ENCODE data around the gene TBXAS1. TPM values are rescaled to one million over a fixed set of nuclear protein-coding genes. Genes with fewer than 3 reads are reported as not detected.

Gene TBXAS1
- total RNA-seq, 2 donors from 2014 or later: 19.3 to 44.1 TPM

- TF ChIP-seq CTCF (IDR thresholded peaks at IDR 0.05): no peak
- TF ChIP-seq POLR2AphosphoS5 (IDR thresholded peaks at IDR 0.05): no peak
- no peak for TF ChIP-seq POLR2A (IDR thresholded peaks at IDR 0.05)
- intact Hi-C loops (cut with DNase I): no loop called here
- Histone ChIP-seq H3K4me3 (no peak overlapping the region), H3K27ac (no peak overlapping the region), H3K9me3 (no peaks in the 10 kb centered on the region), H3K27me3 (replicated peaks; ENCODE audit: insufficient read depth) (no peaks in the 10 kb centered on the region), H3K36me3 (no peaks in the 10 kb centered on the region), H3K4me1 (replicated peaks) (no peaks in the 10 kb centered on the region)
- DNase-seq (ENCODE audit: low spot score): no peak
- 93% methylated on average over 3 of the region's 3 CpGs for WGBS
These were observed 28.7 kb downstream of the TBXAS1 start for GRCh38 chr7:139857791-139858190.

GRCh38 chr7:139860090-139860775, 31.2 kb downstream of the TBXAS1 start:
- Histone ChIP-seq H3K36me3 (no peaks in the 10 kb centered on the region), H3K27me3 (replicated peaks; ENCODE audit: insufficient read depth) (no peaks in the 10 kb centered on the region), H3K9me3 (no peaks in the 10 kb centered on the region), H3K4me1 (replicated peaks) (no peaks in the 10 kb centered on the region), H3K27ac (no peak overlapping the region), H3K4me3 (no peak overlapping the region)
- intact Hi-C loops (cut with DNase I): no loop called here
- TF ChIP-seq CTCF (IDR thresholded peaks at IDR 0.05): no peak
- no peak for TF ChIP-seq POLR2A (IDR thresholded peaks at IDR 0.05)
- TF ChIP-seq POLR2AphosphoS5 (IDR thresholded peaks at IDR 0.05): no peak
- 56% methylated on average over 4 of the region's 4 CpGs for WGBS
- no peak for DNase-seq (ENCODE audit: low spot score)

- Histone ChIP-seq H3K9me3 (no peaks in the 10 kb centered on the region), H3K27ac (no peak overlapping the region), H3K4me1 (replicated peaks) (no peaks in the 10 kb centered on the region), H3K27me3 (replicated peaks; ENCODE audit: insufficient read depth) (no peaks in the 10 kb centered on the region), H3K36me3 (no peaks in the 10 kb centered on the region), H3K4me3 (no peak overlapping the region)
- WGBS: 43% methylated on average over 2 of the region's 2 CpGs
- no peak for DNase-seq (ENCODE audit: low spot score)
- intact Hi-C loops (cut with DNase I): no loop called here
- TF ChIP-seq POLR2A (IDR thresholded peaks at IDR 0.05) (no peak), CTCF (IDR thresholded peaks at IDR 0.05) (no peak), POLR2AphosphoS5 (IDR thresholded peaks at IDR 0.05) (no peak)
These were observed 32.7 kb downstream of the TBXAS1 start for GRCh38 chr7:139861803-139862202.

- Histone ChIP-seq H3K36me3 (no peaks in the 10 kb centered on the region), H3K27me3 (replicated peaks; ENCODE audit: insufficient read depth) (no peaks in the 10 kb centered on the region), H3K4me3 (no peak overlapping the region), H3K4me1 (replicated peaks) (no peaks in the 10 kb centered on the region), H3K9me3 (no peaks in the 10 kb centered on the region), H3K27ac (no peak overlapping the region)
- TF ChIP-seq CTCF (IDR thresholded peaks at IDR 0.05) (no peak), POLR2A (IDR thresholded peaks at IDR 0.05) (no peak), POLR2AphosphoS5 (IDR thresholded peaks at IDR 0.05) (no peak)
- DNase-seq (ENCODE audit: low spot score): no peak
- intact Hi-C loops (cut with DNase I): no loop called here
- WGBS: 94% methylated on average over 7 of the region's 7 CpGs
These were observed 37.2 kb downstream of the TBXAS1 start for GRCh38 chr7:139866047-139866837.
